Ectodermal cell (in vitro differentiated cells): ENCODE results near the gene CPSF7.
"Not testable (repeated sequence)": the region's sequence is repeated elsewhere in the genome, so short reads cannot be mapped to it uniquely, and the experiment has no call there.

Source experiments
- H3K27ac ChIP-seq: 2 replicates; pipeline ENCODE4 v1.7.0; 2013; ENCODE audit warnings: mild to moderate bottlenecking, low read depth, low read length; ENCODE audit not compliant: insufficient read depth, poor library complexity, severe bottlenecking
- H3K27me3 ChIP-seq: 2 replicates; pipeline ENCODE4 v1.7.0; 2013; ENCODE audit warnings: mild to moderate bottlenecking, low read length; ENCODE audit not compliant: insufficient read depth, control insufficient read depth, poor library complexity, severe bottlenecking
- H3K36me3 ChIP-seq: one replicate; pipeline ENCODE4 v1.7.0; 2013; ENCODE audit warnings: low read length; ENCODE audit not compliant: control insufficient read depth, insufficient read depth
- H3K4me1 ChIP-seq: one replicate; pipeline ENCODE4 v1.7.0; 2013; ENCODE audit warnings: low read length; ENCODE audit not compliant: control insufficient read depth, insufficient read depth
- H3K4me3 ChIP-seq: 2 replicates; pipeline ENCODE4 v1.7.0; 2013; ENCODE audit warnings: low read depth, low read length, control low read depth; ENCODE audit not compliant: insufficient read depth
- H3K9me3 ChIP-seq: 2 replicates; pipeline ENCODE4 v1.7.0; 2013; ENCODE audit warnings: mild to moderate bottlenecking, low read length, moderate library complexity; ENCODE audit not compliant: control insufficient read depth
- WGBS, 2 experiments: methylation state at CpG; one replicate each; pipeline ENCODE4 v1.1.7; 2013; ENCODE audit warnings: missing lambda C conversion rate in 2 of 2; 5-methylcytosine and 5-hydroxymethylcytosine counted together

CPSF7 gene

DNA sequence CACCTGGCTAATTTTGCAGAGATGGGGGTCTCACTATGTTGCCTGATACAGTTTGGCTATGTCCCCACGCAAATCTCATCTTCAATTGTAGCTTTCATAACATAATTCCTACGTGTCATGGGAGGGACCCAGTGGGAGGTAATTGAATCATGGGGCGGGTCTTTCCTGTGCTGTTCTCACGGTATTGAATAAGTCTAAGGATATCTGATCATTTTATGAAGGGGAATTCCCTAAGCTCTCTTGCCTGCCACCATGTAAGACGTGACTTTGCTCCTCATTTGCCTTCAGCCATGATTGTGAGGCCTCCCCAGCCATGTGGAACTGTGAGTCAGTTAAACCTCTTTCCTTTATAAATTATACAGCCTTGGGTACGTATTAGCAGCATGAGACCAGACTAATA is 37.8 kb upstream of the CPSF7 start:
- not testable (repeated sequence) for H3K4me1 ChIP-seq, H3K27me3 ChIP-seq, H3K27ac ChIP-seq, H3K36me3 ChIP-seq, H3K4me3 ChIP-seq, H3K9me3 ChIP-seq
- WGBS, 2 experiments, result 91 to 94% methylated on average over 6 of the region's 6 CpGs

GRCh38 chr11:61460986-61461385 is 31.2 kb upstream of the CPSF7 start:
- H3K36me3 ChIP-seq, result no peaks in the 10 kb centered on the region
- H3K4me3 ChIP-seq, result no peak overlapping the region
- H3K27me3 ChIP-seq, result no peaks in the 10 kb centered on the region
- H3K9me3 ChIP-seq, result no peaks in the 10 kb centered on the region
- H3K4me1 ChIP-seq, result no peaks in the 10 kb centered on the region
- H3K27ac ChIP-seq, result no peak overlapping the region
- WGBS, 2 experiments, result 85 to 89% methylated on average over 5 of the region's 5 CpGs

DNA sequence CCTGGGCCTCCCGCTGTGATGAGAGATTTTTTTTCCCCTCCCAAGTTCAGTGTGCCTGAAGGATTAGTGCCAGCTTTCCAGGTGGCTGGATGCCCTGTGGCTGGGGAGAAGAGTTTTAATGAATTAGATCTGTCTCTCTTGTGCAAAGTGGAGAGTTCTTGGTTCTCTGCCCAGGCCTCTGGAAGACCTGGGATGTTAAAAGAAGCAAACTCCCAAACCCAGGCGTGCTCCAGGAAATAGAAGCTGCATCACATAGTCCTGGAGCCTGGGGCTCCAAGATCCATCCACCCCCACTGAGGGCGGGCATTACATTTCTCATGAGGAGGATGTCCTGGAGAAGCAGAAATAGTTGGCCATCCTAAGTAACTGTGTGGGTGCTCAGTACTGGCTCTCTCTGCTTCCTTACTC is 30.7 kb upstream of the CPSF7 start:
- Histone ChIP-seq H3K36me3 (no peaks in the 10 kb centered on the region), H3K27ac (no peak overlapping the region), H3K4me3 (no peak overlapping the region), H3K9me3 (no peaks in the 10 kb centered on the region), H3K27me3 (no peaks in the 10 kb centered on the region), H3K4me1 (no peaks in the 10 kb centered on the region)
- WGBS, 2 experiments, result 93% methylated on average over 3 of the region's 3 CpGs

DNA sequence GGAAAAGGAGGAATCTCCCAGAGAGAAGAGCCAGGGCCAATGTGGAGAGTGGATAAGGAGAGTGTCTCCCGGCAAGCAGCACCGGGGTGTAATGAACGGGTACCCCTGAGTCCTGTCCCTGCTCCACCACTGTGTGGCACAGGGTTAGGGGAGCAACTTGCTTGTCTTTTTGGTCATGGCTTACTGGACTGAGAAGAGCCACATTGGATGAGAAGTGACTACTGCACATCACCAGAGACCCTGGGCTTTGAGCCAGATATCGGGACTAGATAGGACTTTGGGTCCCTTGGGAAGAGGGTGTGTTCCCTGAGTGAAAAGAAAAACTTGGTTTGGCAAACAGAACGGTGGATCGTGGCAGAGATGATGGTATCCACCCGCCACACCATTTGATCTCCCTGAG is 24.7 kb upstream of the CPSF7 start:
- H3K27me3 ChIP-seq, result no peaks in the 10 kb centered on the region
- peaks cover 7% of the 10 kb centered on the region for H3K36me3 ChIP-seq
- H3K27ac ChIP-seq, result no peak overlapping the region

DNA sequence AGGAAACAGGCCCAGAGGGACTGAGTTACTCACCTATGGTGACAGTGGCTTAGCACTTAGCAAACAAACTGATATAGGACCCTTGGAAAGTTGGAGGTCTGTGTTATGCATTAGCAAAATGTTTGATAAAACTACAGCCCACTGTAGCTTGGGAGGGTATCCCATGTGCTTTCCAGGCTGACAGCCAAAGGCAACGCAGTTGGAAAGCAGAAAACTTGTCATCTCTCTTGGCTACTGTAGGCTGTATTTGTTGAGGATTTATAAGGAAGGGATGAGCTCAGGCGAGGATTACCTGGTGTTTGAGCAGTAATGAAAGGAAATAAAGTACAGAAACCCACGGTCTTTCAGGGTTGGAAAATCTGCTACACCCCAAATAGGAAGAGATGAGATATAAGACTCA is 23.9 kb upstream of the CPSF7 start:
- 97 to 98% methylated on average over 3 of the region's 3 CpGs for WGBS, 2 experiments

More for the DNA sequence above, 24.7 kb upstream of the CPSF7 start:
- Histone ChIP-seq H3K9me3 (no peaks in the 10 kb centered on the region), H3K4me3 (no peak overlapping the region), H3K4me1 (no peaks in the 10 kb centered on the region)
- 94 to 96% methylated on average over 7 of the region's 7 CpGs for WGBS, 2 experiments

DNA sequence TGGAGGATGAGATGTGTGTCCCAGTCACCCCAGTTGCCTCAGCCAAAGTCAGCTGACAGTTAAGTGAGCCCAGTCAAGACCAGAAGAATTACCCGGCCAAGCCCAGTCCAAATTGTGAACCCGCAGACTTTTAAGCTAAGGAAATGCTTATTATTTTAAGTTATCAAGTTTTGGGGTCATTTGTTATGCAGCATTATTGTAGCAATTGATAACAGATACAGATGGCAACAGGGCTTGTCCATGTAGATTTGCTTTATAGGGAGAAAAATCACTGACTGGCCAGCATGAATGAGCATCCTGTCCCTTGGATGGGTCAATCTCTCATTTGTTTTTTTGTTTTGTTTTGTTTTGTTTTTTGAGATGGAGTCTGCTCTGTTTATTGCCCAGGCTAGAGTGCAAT is 23.1 kb upstream of the CPSF7 start:
- Histone ChIP-seq H3K4me3 (no peak overlapping the region), H3K4me1 (no peaks in the 10 kb centered on the region)
- 95 to 99% methylated on average over 2 of the region's 2 CpGs for WGBS, 2 experiments

More for the DNA sequence above, 23.9 kb upstream of the CPSF7 start:
- no peak overlapping the region for H3K27ac ChIP-seq
- no peaks in the 10 kb centered on the region for H3K9me3 ChIP-seq
- H3K27me3 ChIP-seq, result no peaks in the 10 kb centered on the region
- no peak overlapping the region for H3K4me3 ChIP-seq
- H3K4me1 ChIP-seq, result no peaks in the 10 kb centered on the region
- peaks cover 12% of the 10 kb centered on the region for H3K36me3 ChIP-seq

GRCh38 chr11:61448552-61448927 is 18.8 kb upstream of the CPSF7 start:
- Histone ChIP-seq H3K27me3 (no peaks in the 10 kb centered on the region), H3K9me3 (no peaks in the 10 kb centered on the region), H3K4me1 (peaks cover 13% of the 10 kb centered on the region), H3K36me3 (peaks cover 27% of the 10 kb centered on the region), H3K4me3 (no peak overlapping the region), H3K27ac (no peak overlapping the region)
- 96% methylated on average over 7 of the region's 7 CpGs for WGBS, 2 experiments

More for the DNA sequence above, 23.1 kb upstream of the CPSF7 start:
- Histone ChIP-seq H3K27me3 (no peaks in the 10 kb centered on the region), H3K9me3 (no peaks in the 10 kb centered on the region), H3K36me3 (peaks cover 21% of the 10 kb centered on the region), H3K27ac (no peak overlapping the region)

DNA sequence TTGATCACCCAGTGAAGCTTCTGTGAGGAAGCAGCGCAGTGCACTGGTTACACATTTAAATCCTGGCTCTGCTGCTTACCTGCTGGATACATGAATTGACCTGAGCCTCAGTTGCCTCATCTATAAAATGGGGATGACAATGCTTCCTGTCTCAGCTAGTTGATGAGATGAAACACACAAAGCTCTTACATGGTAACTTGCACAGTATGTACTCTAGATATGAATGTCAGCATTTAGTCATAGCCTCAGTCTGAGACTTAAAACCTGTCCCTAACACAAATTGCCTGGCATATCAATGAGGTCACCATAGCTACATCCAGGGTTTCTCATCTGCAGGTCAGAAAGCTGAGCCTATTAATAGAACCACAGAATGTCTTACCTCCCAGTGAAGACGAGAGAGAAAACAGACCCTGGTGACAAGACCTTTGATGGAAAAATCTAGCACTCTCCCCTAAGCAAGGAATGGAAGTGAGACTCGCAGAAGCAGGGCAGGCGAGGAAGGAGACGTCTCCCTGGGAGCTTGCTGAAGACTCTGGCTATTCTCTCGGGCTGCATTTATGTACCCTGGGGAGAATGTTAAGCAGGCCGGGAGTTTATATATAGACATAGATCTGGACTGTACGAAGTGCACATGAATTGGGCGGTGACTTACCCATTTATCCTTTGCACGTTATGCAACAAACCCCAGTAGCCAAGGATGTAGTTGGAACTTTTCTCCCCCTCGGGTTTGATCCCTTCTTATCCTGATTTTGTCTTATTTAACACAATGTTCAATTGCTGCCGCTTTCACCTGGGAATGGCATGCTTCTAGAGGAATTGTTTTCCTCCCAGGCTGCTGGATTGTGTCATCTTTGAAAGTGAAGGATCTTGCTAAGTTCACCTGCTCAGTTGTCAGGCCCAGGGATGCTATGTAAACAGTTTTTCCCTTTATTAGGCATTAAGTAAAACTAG is 18.1 kb upstream of the CPSF7 start:
- Histone ChIP-seq H3K36me3 (peaks cover 34% of the 10 kb centered on the region), H3K27me3 (no peaks in the 10 kb centered on the region), H3K4me1 (peaks cover 13% of the 10 kb centered on the region), H3K9me3 (no peaks in the 10 kb centered on the region), H3K4me3 (no peak overlapping the region), H3K27ac (no peak overlapping the region)
- WGBS, 2 experiments, result 95% methylated on average over 12 of the region's 12 CpGs

DNA sequence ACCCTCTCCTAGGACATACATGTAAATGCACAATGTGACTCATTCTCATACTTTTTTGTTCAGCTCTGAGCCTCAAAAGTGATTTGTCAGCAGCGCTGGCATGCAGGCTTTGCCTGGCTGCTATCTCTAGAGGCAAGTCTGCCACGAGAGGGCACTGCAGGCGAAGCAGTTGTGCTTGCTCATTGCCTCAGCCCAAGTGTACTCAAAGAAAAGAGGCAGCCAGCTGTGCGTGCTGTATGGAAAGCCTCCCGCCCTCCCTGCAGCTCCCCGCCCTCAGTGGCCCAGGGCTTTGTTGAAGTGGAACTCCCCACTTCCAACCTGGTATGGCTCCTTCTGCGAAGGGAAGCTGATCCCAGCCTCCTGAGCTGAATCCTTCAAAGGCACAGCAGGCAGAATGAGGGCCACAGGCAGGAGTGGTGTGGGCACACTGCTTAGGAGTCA is 16.5 kb upstream of the CPSF7 start:
- H3K4me3 ChIP-seq, result no peak overlapping the region
- peak overlapping the region; percentile 54 for H3K27ac ChIP-seq
- H3K36me3 ChIP-seq, result peaks cover 37% of the 10 kb centered on the region
- H3K4me1 ChIP-seq, result peaks cover 13% of the 10 kb centered on the region
- H3K27me3 ChIP-seq, result no peaks in the 10 kb centered on the region
- 1 to 3% methylated on average over 7 of the region's 7 CpGs for whole genome bisulfite sequencing, 2 experiments
- H3K9me3 ChIP-seq, result no peaks in the 10 kb centered on the region

DNA sequence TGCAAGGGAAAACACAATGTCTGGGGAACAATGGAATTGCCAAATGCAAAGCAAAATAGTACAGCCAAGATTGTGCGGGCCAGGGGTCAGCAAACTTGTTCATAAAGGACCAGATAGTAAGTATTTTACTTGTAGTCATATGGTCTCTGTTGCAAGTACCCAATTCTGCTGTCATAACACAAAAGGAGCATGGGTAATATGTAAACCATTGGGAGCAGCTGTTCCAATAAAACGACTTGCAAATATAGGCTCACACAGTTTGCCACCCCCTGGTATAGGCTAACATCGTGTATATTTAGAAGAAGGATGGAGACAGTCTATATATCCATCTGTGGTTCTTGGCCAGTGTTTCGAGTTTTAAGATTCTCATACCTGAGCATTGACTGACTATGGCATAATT is 15.7 kb upstream of the CPSF7 start:
- H3K27me3 ChIP-seq, result no peaks in the 10 kb centered on the region
- H3K4me1 ChIP-seq, result peaks cover 13% of the 10 kb centered on the region
- H3K27ac ChIP-seq, result no peak overlapping the region
- no peaks in the 10 kb centered on the region for H3K9me3 ChIP-seq
- WGBS, 2 experiments, result 87 to 92% methylated on average over 4 of the region's 4 CpGs
- H3K4me3 ChIP-seq, result no peak overlapping the region
- peaks cover 38% of the 10 kb centered on the region for H3K36me3 ChIP-seq
